GM23338 (cell line): ENCODE data around the gene LRRC18. TPM values are rescaled to one million over a fixed set of nuclear protein-coding genes. Genes with fewer than 3 reads are reported as not detected.

ENCODE experiments used
- CREB1 ChIP-seq: fragments of 250-450 bp; sonication (Bioruptor Pico); IDR thresholded peaks from 2 replicates; pipeline ENCODE4 v1.5.0; 2020; ENCODE audit warnings: low read depth, mild to moderate bottlenecking, moderate library complexity
- EZH2 ChIP-seq: fragments of 200-600 bp; sonication (generic); IDR thresholded peaks from one replicate; pipeline ENCODE4 v1.8.0; 2017; ENCODE audit warnings: antibody characterized with exemption, mild to moderate bottlenecking, low read depth; ENCODE audit not compliant: unreplicated experiment
- NANOG ChIP-seq: IDR thresholded peaks from 2 replicates; pipeline ENCODE4 v1.6.1; 2016; ENCODE audit warnings: antibody characterized with exemption, borderline replicate concordance
- POLR2AphosphoS5 ChIP-seq: IDR thresholded peaks from 2 replicates; pipeline ENCODE4 v1.6.1; 2016; ENCODE audit warnings: antibody characterized with exemption, low read depth
- STAT1 ChIP-seq: IDR thresholded peaks from one replicate; pipeline ENCODE4 v1.6.1; 2016; ENCODE audit warnings: antibody characterized with exemption; ENCODE audit not compliant: unreplicated experiment
- polyA plus RNA-seq: library from polyadenylated mRNA; unstranded; fragments of >200 nt; fragmentation: Nextera tagmentation; extraction: Ambion mirVana; gene quantifications from 2 replicates; pipeline ENCODE4 v1.2.1, GENCODE V29; 2016
- total RNA-seq: library from RNA; depleted of rRNA; stranded (reverse); fragments of >200 nt; shearing (Covaris generic); gene quantifications from 2 replicates; pipeline ENCODE4 v1.2.3, GENCODE V29; 2014
- TF ChIP-seq, protein P1 (sequence below): fragments of 250-450 bp; sonication (Bioruptor Pico); IDR thresholded peaks from 2 replicates; pipeline ENCODE4 v1.5.0; 2020; ENCODE audit warnings: mild to moderate bottlenecking, moderate library complexity
- TF ChIP-seq, protein P2 (sequence below), 2 experiments: fragments of 200-600 bp in 1 of 2; sonication (generic) in 1 of 2; conservative IDR thresholded peaks; 2 replicates each; pipeline versions ENCODE4 v1.5.1 to v1.6.1; 2016 to 2017; ENCODE audit warnings: antibody characterized with exemption in 2 of 2, low read depth in 2 of 2, mild to moderate bottlenecking in 2 of 2, moderate library complexity in 1 of 2
- TF ChIP-seq, protein P3 (sequence below): IDR thresholded peaks from 2 replicates; pipeline ENCODE4 v1.6.1; 2016; ENCODE audit warnings: antibody characterized with exemption

LRRC18 gene
- total and polyA plus RNA-seq, 2 experiments from 2014 or later, result not detected

DNA sequence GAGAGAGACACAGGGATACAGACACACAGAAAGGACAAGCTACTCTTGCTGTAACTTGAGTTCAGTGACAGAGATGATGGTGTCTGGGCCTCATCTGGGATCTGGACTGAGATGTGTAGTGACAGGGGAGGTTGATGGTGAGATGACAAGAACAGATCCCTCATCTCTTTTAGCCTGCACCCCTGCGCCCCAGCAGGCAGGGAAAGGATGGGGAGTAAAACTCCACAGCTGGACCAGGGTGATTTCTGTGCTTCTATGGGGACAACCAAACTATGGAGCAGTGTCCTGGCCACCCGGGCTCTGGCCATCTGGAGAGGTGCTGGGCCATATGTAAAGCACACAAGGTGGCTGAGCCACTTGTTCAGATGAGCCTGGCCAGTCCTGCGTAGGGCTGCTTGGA is 4.5 kb upstream of the LRRC18 start (continued):
- TF ChIP-seq, protein P1, sequence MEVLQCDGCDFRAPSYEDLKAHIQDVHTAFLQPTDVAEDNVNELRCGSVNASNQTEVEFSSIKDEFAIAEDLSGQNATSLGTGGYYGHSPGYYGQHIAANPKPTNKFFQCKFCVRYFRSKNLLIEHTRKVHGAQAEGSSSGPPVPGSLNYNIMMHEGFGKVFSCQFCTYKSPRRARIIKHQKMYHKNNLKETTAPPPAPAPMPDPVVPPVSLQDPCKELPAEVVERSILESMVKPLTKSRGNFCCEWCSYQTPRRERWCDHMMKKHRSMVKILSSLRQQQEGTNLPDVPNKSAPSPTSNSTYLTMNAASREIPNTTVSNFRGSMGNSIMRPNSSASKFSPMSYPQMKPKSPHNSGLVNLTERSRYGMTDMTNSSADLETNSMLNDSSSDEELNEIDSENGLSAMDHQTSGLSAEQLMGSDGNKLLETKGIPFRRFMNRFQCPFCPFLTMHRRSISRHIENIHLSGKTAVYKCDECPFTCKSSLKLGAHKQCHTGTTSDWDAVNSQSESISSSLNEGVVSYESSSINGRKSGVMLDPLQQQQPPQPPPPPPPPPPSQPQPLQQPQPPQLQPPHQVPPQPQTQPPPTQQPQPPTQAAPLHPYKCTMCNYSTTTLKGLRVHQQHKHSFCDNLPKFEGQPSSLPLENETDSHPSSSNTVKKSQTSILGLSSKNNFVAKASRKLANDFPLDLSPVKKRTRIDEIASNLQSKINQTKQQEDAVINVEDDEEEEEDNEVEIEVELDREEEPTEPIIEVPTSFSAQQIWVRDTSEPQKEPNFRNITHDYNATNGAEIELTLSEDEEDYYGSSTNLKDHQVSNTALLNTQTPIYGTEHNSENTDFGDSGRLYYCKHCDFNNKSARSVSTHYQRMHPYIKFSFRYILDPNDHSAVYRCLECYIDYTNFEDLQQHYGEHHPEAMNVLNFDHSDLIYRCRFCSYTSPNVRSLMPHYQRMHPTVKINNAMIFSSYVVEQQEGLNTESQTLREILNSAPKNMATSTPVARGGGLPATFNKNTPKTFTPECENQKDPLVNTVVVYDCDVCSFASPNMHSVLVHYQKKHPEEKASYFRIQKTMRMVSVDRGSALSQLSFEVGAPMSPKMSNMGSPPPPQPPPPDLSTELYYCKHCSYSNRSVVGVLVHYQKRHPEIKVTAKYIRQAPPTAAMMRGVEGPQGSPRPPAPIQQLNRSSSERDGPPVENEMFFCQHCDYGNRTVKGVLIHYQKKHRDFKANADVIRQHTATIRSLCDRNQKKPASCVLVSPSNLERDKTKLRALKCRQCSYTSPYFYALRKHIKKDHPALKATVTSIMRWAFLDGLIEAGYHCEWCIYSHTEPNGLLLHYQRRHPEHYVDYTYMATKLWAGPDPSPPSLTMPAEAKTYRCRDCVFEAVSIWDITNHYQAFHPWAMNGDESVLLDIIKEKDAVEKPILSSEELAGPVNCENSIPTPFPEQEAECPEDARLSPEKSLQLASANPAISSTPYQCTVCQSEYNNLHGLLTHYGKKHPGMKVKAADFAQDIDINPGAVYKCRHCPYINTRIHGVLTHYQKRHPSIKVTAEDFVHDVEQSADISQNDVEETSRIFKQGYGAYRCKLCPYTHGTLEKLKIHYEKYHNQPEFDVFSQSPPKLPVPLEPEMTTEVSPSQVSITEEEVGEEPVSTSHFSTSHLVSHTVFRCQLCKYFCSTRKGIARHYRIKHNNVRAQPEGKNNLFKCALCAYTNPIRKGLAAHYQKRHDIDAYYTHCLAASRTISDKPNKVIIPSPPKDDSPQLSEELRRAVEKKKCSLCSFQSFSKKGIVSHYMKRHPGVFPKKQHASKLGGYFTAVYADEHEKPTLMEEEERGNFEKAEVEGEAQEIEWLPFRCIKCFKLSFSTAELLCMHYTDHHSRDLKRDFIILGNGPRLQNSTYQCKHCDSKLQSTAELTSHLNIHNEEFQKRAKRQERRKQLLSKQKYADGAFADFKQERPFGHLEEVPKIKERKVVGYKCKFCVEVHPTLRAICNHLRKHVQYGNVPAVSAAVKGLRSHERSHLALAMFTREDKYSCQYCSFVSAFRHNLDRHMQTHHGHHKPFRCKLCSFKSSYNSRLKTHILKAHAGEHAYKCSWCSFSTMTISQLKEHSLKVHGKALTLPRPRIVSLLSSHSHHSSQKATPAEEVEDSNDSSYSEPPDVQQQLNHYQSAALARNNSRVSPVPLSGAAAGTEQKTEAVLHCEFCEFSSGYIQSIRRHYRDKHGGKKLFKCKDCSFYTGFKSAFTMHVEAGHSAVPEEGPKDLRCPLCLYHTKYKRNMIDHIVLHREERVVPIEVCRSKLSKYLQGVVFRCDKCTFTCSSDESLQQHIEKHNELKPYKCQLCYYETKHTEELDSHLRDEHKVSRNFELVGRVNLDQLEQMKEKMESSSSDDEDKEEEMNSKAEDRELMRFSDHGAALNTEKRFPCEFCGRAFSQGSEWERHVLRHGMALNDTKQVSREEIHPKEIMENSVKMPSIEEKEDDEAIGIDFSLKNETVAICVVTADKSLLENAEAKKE (CRISPR knock-in tag), result no peak
- TF ChIP-seq EZH2, result no peak
- TF ChIP-seq NANOG, result no peak
- TF ChIP-seq, protein P2, sequence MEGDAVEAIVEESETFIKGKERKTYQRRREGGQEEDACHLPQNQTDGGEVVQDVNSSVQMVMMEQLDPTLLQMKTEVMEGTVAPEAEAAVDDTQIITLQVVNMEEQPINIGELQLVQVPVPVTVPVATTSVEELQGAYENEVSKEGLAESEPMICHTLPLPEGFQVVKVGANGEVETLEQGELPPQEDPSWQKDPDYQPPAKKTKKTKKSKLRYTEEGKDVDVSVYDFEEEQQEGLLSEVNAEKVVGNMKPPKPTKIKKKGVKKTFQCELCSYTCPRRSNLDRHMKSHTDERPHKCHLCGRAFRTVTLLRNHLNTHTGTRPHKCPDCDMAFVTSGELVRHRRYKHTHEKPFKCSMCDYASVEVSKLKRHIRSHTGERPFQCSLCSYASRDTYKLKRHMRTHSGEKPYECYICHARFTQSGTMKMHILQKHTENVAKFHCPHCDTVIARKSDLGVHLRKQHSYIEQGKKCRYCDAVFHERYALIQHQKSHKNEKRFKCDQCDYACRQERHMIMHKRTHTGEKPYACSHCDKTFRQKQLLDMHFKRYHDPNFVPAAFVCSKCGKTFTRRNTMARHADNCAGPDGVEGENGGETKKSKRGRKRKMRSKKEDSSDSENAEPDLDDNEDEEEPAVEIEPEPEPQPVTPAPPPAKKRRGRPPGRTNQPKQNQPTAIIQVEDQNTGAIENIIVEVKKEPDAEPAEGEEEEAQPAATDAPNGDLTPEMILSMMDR (conservative IDR thresholded peaks at IDR 0.05; ENCODE audit: low read depth in 2 of 2), result no peak
- no peak for TF ChIP-seq POLR2AphosphoS5
- no peak for TF ChIP-seq CREB1 (CRISPR knock-in tag)
- TF ChIP-seq STAT1, result no peak
- TF ChIP-seq, protein P3, sequence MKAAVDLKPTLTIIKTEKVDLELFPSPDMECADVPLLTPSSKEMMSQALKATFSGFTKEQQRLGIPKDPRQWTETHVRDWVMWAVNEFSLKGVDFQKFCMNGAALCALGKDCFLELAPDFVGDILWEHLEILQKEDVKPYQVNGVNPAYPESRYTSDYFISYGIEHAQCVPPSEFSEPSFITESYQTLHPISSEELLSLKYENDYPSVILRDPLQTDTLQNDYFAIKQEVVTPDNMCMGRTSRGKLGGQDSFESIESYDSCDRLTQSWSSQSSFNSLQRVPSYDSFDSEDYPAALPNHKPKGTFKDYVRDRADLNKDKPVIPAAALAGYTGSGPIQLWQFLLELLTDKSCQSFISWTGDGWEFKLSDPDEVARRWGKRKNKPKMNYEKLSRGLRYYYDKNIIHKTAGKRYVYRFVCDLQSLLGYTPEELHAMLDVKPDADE, result no peak
